NCI-H1105 treated with DMSO at 0.1 percent for 48 hours (cell line): ENCODE results near the gene AMOT.

ENCODE experiments used
- DNase-seq: peaks from one replicate; lab custom pipeline; 2025; lab: John Stamatoyannopoulos, UW

Gene AMOT

GRCh38 chrX:112799425-112799824 lies 41.2 kb downstream of the AMOT start:
- DNase-seq = no peak

GRCh38 chrX:112798736-112799135 lies 41.9 kb downstream of the AMOT start:
- DNase-seq = no peak

- no peak for DNase-seq
Measured at GRCh38 chrX:112789931-112790330, 50.7 kb downstream of the AMOT start.

- DNase-seq = no peak
Measured at GRCh38 chrX:112786076-112786475, 54.6 kb downstream of the AMOT start.

- DNase-seq = no peak
Measured at GRCh38 chrX:112785344-112785743, 55.3 kb downstream of the AMOT start.

- DNase-seq = no peak
Measured at GRCh38 chrX:112784692-112785091, 55.9 kb downstream of the AMOT start.

- DNase-seq = no peak
Measured at GRCh38 chrX:112779139-112779538, 61.5 kb downstream of the AMOT start.

GRCh38 chrX:112774651-112775293 lies 65.9 kb downstream of the AMOT start:
- DNase-seq = no peak

- no peak for DNase-seq
Measured at GRCh38 chrX:112774142-112774541, 66.5 kb downstream of the AMOT start.

GRCh38 chrX:112769034-112769433 lies 71.6 kb downstream of the AMOT start:
- no peak for DNase-seq

- DNase-seq = no peak
Measured at GRCh38 chrX:112768563-112768962, 72.1 kb downstream of the AMOT start.

GRCh38 chrX:112766774-112767173 lies 73.9 kb downstream of the AMOT start:
- no peak for DNase-seq

- DNase-seq = no peak
Measured at GRCh38 chrX:112761242-112762207, 79.1 kb downstream of the AMOT start.

- no peak for DNase-seq
Measured at GRCh38 chrX:112760697-112761096, 79.9 kb downstream of the AMOT start.

GRCh38 chrX:112759966-112760365 lies 80.7 kb downstream of the AMOT start:
- peak; percentile 8 for DNase-seq

GRCh38 chrX:112759512-112759911 lies 81.1 kb downstream of the AMOT start:
- no peak for DNase-seq

GRCh38 chrX:112757946-112758345 lies 82.7 kb downstream of the AMOT start:
- no peak for DNase-seq

- no peak for DNase-seq
Measured at GRCh38 chrX:112753116-112753515, 87.5 kb downstream of the AMOT start.

GRCh38 chrX:112751076-112751475 lies 89.6 kb downstream of the AMOT start:
- no peak for DNase-seq

GRCh38 chrX:112746812-112747595 lies 93.6 kb downstream of the AMOT start:
- no peak for DNase-seq

- no peak for DNase-seq
Measured at GRCh38 chrX:112738347-112739033, 102.1 kb downstream of the AMOT start.

GRCh38 chrX:112736310-112736709 lies 104.3 kb downstream of the AMOT start:
- DNase-seq = no peak
